HL-60 (cell line): ENCODE data around the gene IL17B.

Experiments
- CTCF ChIP-seq: IDR thresholded peaks from one replicate; pipeline ENCODE4 v1.5.1; 2011; ENCODE audit warnings: low read length, control low read depth, inconsistent platforms; ENCODE audit not compliant: insufficient read depth
- GABPA ChIP-seq: IDR thresholded peaks from 2 replicates; pipeline ENCODE4 v1.6.1; 2012; ENCODE audit warnings: low read depth
- POLR2AphosphoS5 ChIP-seq: IDR thresholded peaks from 2 replicates; pipeline ENCODE4 v1.6.1; 2012; ENCODE audit warnings: low read depth

GRCh38 chr5:149420545-149421371, 41.7 kb upstream of the IL17B start:
- TF ChIP-seq CTCF, result no peak
- no peak for TF ChIP-seq GABPA
- no peak for TF ChIP-seq POLR2AphosphoS5
